Endothelial cell of umbilical vein (primary cell): ENCODE results near the gene CYP1A2.

Experiments used
- EZH2 ChIP-seq: IDR thresholded peaks from 2 replicates; pipeline ENCODE4 v1.6.1; 2012; ENCODE audit warnings: borderline replicate concordance, low read depth, mild to moderate bottlenecking, moderate library complexity, low read length, inconsistent platforms; ENCODE audit not compliant: severe bottlenecking
- MYC ChIP-seq: IDR thresholded peaks from one replicate; pipeline ENCODE4 v1.6.1; 2011; ENCODE audit warnings: mild to moderate bottlenecking, low read depth, low read length
- POLR2A ChIP-seq: IDR thresholded peaks from 2 replicates; pipeline ENCODE4 v1.6.1; 2012; ENCODE audit warnings: low read depth, mild to moderate bottlenecking, control low read depth, low read length
- POLR2AphosphoS5 ChIP-seq: IDR thresholded peaks from 2 replicates; pipeline ENCODE4 v1.6.1; 2012; ENCODE audit warnings: low read depth, mild to moderate bottlenecking, control low read depth, low read length, moderate library complexity; ENCODE audit not compliant: insufficient read depth
- TF ChIP-seq, protein P1 (sequence below), 2 donors: IDR thresholded peaks; 1 replicate in 1 of 2; 2 replicates in 1 of 2; pipeline ENCODE4 v1.5.1; 2011; ENCODE audit warnings: low read length in 2 of 2, mild to moderate bottlenecking in 2 of 2, moderate library complexity in 2 of 2, control low read depth in 1 of 2, inconsistent platforms in 1 of 2, low read depth in 1 of 2; ENCODE audit not compliant: insufficient read depth in 1 of 2; ENCODE audit errors: extremely low read depth in 1 of 2
- TF ChIP-seq, protein P2 (sequence below): IDR thresholded peaks from 2 replicates; pipeline ENCODE4 v1.6.1; 2011; ENCODE audit not compliant: insufficient read depth, insufficient read length

DNA sequence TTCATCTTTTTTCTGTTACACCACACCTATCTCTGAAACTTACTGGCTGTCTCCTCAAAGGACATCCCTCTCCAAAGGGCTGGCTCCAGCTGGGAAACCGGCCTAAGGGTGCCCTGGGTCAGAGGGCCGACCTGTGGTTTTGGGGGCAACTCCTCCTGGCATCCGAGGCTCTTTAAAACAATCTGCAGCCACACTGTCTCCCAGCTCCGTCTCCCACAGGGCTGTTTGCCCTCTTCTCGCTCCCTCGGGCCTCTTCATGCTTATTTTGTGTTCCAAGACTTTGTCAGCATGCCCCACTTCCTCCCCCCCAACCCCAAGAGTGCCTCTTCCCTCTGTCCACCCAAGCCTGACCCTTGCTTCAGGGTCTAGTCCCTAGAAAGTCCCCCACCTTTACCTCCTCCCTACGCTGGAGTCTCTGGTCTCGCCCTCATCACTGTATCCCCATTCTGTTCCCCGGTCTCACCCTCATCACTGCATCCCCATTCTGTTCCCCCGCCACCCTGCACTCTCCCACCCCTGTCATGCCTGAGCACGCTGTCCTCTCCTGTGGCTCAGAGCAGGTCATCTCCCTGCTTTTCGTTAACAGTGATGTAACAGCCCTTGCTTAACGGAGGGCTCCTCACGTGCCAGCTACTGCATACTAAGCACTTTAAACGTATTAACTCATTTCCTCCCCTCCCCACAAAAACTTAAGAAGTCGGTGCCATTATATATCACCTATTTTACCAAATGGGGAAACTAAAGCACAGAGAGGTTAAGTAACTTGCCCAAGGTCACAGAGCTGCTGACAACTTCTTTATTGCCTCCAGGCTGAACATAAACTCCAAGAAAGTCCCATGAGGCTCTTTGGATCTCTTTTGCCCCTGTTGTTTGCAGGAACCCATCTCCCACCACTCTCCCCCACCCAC, 32.1 kb downstream of the CYP1A2 start:
- TF ChIP-seq POLR2A (no peak), MYC (no peak), EZH2 (no peak), POLR2AphosphoS5 (no peak)
- TF ChIP-seq, protein P1, sequence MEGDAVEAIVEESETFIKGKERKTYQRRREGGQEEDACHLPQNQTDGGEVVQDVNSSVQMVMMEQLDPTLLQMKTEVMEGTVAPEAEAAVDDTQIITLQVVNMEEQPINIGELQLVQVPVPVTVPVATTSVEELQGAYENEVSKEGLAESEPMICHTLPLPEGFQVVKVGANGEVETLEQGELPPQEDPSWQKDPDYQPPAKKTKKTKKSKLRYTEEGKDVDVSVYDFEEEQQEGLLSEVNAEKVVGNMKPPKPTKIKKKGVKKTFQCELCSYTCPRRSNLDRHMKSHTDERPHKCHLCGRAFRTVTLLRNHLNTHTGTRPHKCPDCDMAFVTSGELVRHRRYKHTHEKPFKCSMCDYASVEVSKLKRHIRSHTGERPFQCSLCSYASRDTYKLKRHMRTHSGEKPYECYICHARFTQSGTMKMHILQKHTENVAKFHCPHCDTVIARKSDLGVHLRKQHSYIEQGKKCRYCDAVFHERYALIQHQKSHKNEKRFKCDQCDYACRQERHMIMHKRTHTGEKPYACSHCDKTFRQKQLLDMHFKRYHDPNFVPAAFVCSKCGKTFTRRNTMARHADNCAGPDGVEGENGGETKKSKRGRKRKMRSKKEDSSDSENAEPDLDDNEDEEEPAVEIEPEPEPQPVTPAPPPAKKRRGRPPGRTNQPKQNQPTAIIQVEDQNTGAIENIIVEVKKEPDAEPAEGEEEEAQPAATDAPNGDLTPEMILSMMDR (IDR thresholded peaks at IDR 0.05; ENCODE audit: extremely low read depth in 1 of 2, insufficient read depth in 1 of 2, low read depth in 1 of 2, low read length in 2 of 2), result no peak
- TF ChIP-seq, protein P2, sequence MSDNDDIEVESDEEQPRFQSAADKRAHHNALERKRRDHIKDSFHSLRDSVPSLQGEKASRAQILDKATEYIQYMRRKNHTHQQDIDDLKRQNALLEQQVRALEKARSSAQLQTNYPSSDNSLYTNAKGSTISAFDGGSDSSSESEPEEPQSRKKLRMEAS, result no peak
